Thyroid gland (tissue), 4 donors: Measurements from ENCODE around the gene TMCC2. TPM values are rescaled to one million over a fixed set of nuclear protein-coding genes. Genes with fewer than 3 reads are reported as not detected.

Experiments used
- DNase-seq, 2 donors: peaks; one replicate each; pipeline ENCODE4 v3.0.0-alpha.2; 2019
- H3K27ac ChIP-seq, 3 donors: fragments of 200-600 bp; sonication (generic); 1 replicate in 2 of 3; 2 replicates in 1 of 3; pipeline ENCODE4 v1.5.1; 2016 to 2019; ENCODE audit warnings: mild to moderate bottlenecking in 1 of 3, moderate library complexity in 1 of 3
- H3K27me3 ChIP-seq: fragments of 200-600 bp; sonication (generic); one replicate; pipeline ENCODE4 v1.5.1; 2019
- H3K36me3 ChIP-seq, 2 donors: fragments of 200-600 bp; sonication (generic); one replicate each; pipeline ENCODE4 v1.5.1; 2016 to 2019
- H3K4me1 ChIP-seq, 2 donors: fragments of 200-600 bp; sonication (generic); one replicate each; pipeline ENCODE4 v1.5.1; 2017 to 2019
- H3K4me3 ChIP-seq, 3 donors: fragments of 200-600 bp; sonication (generic); replicated peaks in 1 of 3; 1 replicate in 2 of 3; 2 replicates in 1 of 3; pipeline ENCODE4 v1.5.1; 2016; ENCODE audit warnings: mild to moderate bottlenecking in 1 of 3
- H3K9me3 ChIP-seq: fragments of 200-600 bp; sonication (generic); one replicate; pipeline ENCODE4 v1.5.1; 2017
- CTCF ChIP-seq, 6 experiments: fragments of 200-600 bp in 3 of 6; fragments of 450-650 bp in 3 of 6; sonication (generic) in 3 of 6; IDR thresholded peaks; one replicate each; pipeline ENCODE4 v1.5.1; 2016 to 2019; ENCODE audit warnings: antibody characterized with exemption in 6 of 6, mild to moderate bottlenecking in 2 of 6, inconsistent platforms in 1 of 6, moderate library complexity in 1 of 6
- POLR2A ChIP-seq, 2 donors: fragments of 450-650 bp; IDR thresholded peaks; one replicate each; pipeline ENCODE4 v1.6.1; 2017; ENCODE audit warnings: antibody characterized with exemption in 2 of 2, mild to moderate bottlenecking in 2 of 2, moderate library complexity in 1 of 2
- WGBS, 2 donors: methylation state at CpG; one replicate each; pipeline ENCODE4 v1.1.5; 2017; 5-methylcytosine and 5-hydroxymethylcytosine counted together
- intact Hi-C: fragments of 100-400 bp; cut with DNase I; formaldehyde crosslinking; loops from one replicate; pipeline ENCODE4 v1.15.1; 2023
- total RNA-seq, 4 donors: library from RNA; depleted of rRNA; stranded (reverse); fragments of >200 nt; gene quantifications; one replicate each; pipeline ENCODE4 v1.2.3, GENCODE V29; 2016

Gene TMCC2
- total RNA-seq, 4 donors from 2014 or later = 2.3 to 3.6 (median 3.1) TPM

- Histone ChIP-seq H3K9me3 (no peaks in the 10 kb centered on the region), H3K27me3 (no peaks in the 10 kb centered on the region), H3K36me3 (peaks cover 51 to 58% of the 10 kb centered on the region in 2 donors), H3K4me1 (peaks cover 33 to 41% of the 10 kb centered on the region in 2 donors), H3K27ac (peak overlapping the region; percentile 53 to 97 (median 93)), H3K4me3 (no peak overlapping the region)
- TF ChIP-seq CTCF (IDR thresholded peaks at IDR 0.05) (no peak), POLR2A (IDR thresholded peaks at IDR 0.05) (no peak)
- intact Hi-C loops = no loop called here
- WGBS, 2 donors = 92 to 97% methylated on average over 4 of the region's 19 CpGs
- peak in 1 of 2 donors; percentile 51 for DNase-seq
Observed at GRCh38 chr1:205304046-205304694, 76.4 kb downstream of the TMCC2 start.

GRCh38 chr1:205304695-205305070 lies 76.9 kb downstream of the TMCC2 start:
- TF ChIP-seq POLR2A (IDR thresholded peaks at IDR 0.05) (no peak), CTCF (IDR thresholded peaks at IDR 0.05) (no peak)
- WGBS, 2 donors = 83 to 90% methylated on average over 1 of the region's 1 CpG
- no peak for DNase-seq
- H3K27me3 ChIP-seq = no peaks in the 10 kb centered on the region
- H3K27ac ChIP-seq = peak overlapping the region in 2 of 3 donors; percentile 93 to 97
- intact Hi-C loops = no loop called here
- H3K36me3 ChIP-seq = peaks cover 53 to 58% of the 10 kb centered on the region in 2 donors
- H3K4me3 ChIP-seq = no peak overlapping the region
- H3K4me1 ChIP-seq = peaks cover 29 to 39% of the 10 kb centered on the region in 2 donors
- H3K9me3 ChIP-seq = no peaks in the 10 kb centered on the region

- 93 to 94% methylated on average over 7 of the region's 7 CpGs for WGBS, 2 donors
- no peaks in the 10 kb centered on the region for H3K9me3 ChIP-seq
- TF ChIP-seq POLR2A (IDR thresholded peaks at IDR 0.05) (no peak), CTCF (IDR thresholded peaks at IDR 0.05) (no peak)
- intact Hi-C loops = no loop called here
- H3K27me3 ChIP-seq = no peaks in the 10 kb centered on the region
- peaks cover 66 to 72% of the 10 kb centered on the region in 2 donors for H3K36me3 ChIP-seq
- peaks cover 11 to 34% of the 10 kb centered on the region in 2 donors for H3K4me1 ChIP-seq
- H3K27ac ChIP-seq = peak overlapping the region in 2 of 3 donors; percentile 21 to 66
- H3K4me3 ChIP-seq = no peak overlapping the region
- DNase-seq = no peak
Observed at GRCh38 chr1:205306929-205307566, 79.3 kb downstream of the TMCC2 start.

GRCh38 chr1:205309741-205310140 lies 82.0 kb downstream of the TMCC2 start:
- H3K36me3 ChIP-seq = peaks cover 50 to 57% of the 10 kb centered on the region in 2 donors
- intact Hi-C loops = no loop called here
- H3K27ac ChIP-seq = peak overlapping the region in 2 of 3 donors; percentile 28 to 39
- TF ChIP-seq POLR2A (IDR thresholded peaks at IDR 0.05) (no peak), CTCF (IDR thresholded peaks at IDR 0.05) (no peak)
- DNase-seq = peak in 1 of 2 donors; percentile 24
- H3K27me3 ChIP-seq = no peaks in the 10 kb centered on the region
- no peaks in the 10 kb centered on the region for H3K9me3 ChIP-seq
- WGBS, 2 donors = 78% methylated on average over 1 of the region's 1 CpG; no CpG with 5 or more reads in 1 of the 2 donors
- peaks cover 20 to 33% of the 10 kb centered on the region in 2 donors for H3K4me1 ChIP-seq
- no peak overlapping the region for H3K4me3 ChIP-seq
